B cell (primary cell): ENCODE measurements around the gene ATG2A.

Experiments used
- EZH2 ChIP-seq: IDR thresholded peaks from 2 replicates; pipeline ENCODE4 v1.6.1; 2012; ENCODE audit warnings: borderline replicate concordance, low read depth, mild to moderate bottlenecking, moderate library complexity, low read length; ENCODE audit not compliant: insufficient read depth, poor library complexity, severe bottlenecking
- TF ChIP-seq, protein P1 (sequence below): fragments of 200-600 bp; IDR thresholded peaks from one replicate; pipeline ENCODE4 v1.8.0; 2022; ENCODE audit warnings: antibody characterized with exemption, mild to moderate bottlenecking

DNA sequence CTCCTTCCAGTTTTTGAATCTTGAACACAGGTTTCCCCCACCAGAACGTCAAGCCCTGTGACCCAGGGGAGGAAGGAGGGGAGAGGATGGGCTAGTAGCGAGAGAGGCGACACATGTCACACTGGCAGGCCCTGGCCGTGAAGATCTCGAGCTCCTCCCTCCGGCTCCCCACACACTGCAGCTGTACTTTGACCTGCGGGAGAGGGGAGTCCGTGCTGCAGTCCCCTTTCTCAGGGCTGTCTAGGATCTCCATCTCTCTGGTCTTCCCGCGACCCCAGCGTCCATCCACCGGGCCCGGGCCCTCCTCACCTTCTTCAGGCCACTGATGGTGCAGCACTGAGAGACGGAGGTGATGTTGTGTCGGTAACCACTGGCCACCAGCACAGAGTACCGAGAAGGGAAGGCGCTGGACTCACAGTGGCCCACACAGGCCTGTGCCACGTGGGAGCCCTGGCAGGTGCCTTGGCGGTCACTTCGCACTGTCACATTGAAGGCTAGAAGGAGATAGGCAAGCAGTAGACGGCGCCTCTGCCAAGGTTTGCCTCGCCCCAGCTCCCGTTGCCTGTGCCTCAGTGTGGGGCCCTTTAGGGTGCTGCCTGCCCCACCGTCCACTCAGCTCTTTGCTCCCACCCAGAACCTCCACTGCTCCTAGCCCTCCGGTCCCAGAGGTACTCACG is 17.8 kb upstream of the ATG2A start:
- TF ChIP-seq EZH2 = no peak
- TF ChIP-seq, protein P1, sequence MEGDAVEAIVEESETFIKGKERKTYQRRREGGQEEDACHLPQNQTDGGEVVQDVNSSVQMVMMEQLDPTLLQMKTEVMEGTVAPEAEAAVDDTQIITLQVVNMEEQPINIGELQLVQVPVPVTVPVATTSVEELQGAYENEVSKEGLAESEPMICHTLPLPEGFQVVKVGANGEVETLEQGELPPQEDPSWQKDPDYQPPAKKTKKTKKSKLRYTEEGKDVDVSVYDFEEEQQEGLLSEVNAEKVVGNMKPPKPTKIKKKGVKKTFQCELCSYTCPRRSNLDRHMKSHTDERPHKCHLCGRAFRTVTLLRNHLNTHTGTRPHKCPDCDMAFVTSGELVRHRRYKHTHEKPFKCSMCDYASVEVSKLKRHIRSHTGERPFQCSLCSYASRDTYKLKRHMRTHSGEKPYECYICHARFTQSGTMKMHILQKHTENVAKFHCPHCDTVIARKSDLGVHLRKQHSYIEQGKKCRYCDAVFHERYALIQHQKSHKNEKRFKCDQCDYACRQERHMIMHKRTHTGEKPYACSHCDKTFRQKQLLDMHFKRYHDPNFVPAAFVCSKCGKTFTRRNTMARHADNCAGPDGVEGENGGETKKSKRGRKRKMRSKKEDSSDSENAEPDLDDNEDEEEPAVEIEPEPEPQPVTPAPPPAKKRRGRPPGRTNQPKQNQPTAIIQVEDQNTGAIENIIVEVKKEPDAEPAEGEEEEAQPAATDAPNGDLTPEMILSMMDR = no peak
